Fibroblast of skin of back (primary cell): ENCODE results near the gene PITPNC1.
"Not testable (repeated sequence)": the region's sequence is repeated elsewhere in the genome, so short reads cannot be mapped to it uniquely, and the experiment has no call there.

ENCODE experiments used
- DNase-seq: peaks from one replicate; pipeline ENCODE4 v3.0.0-alpha.2; 2013

The PITPNC1 gene

GRCh38 chr17:67401106-67401505 is 24.0 kb downstream of the PITPNC1 start:
- DNase-seq: no peak

DNA sequence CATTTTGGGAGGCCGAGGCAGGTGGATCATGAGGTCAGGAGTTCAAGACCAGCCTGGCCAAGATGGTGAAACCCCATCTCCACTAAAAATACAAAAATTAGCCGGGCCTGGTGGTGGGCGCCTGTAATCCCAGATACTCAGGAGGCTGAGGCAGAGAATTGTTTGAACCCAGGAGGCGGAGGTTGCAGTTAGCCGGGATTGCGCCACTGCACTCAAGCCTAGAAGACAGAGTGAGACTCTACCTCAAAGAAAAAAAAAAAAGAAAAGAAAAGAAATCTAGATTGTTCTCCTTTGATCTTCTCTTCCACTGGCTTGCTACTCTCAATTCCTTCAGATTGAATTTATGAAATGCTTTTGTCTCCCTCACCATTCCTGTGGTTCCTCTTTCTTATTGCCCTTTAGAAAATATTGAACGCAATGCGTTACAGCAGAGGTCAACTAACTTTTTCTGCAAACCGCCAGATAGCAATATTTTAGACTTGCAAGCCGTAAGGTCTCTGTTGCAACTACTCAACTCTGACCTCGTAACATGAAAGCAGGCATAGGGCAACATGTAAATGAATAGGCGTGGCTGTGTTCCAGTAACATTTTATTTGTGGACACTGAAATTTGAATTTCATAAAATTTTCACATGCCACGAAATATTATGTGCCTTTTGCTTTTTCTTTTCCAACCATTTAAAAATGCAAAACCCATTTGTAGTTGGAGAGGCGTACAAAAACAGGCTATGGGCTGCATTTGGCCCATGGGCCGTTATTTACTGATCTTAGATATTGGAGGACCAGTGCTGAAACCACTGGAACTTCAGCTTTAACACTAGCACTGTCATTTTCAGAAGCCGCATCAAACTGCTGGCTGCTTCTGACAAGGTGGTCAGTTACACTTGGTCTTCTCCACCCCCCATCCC is 24.8 kb downstream of the PITPNC1 start:
- DNase-seq: no peak

- DNase-seq: no peak
Observed at GRCh38 chr17:67403065-67403464, 26.0 kb downstream of the PITPNC1 start.

DNA sequence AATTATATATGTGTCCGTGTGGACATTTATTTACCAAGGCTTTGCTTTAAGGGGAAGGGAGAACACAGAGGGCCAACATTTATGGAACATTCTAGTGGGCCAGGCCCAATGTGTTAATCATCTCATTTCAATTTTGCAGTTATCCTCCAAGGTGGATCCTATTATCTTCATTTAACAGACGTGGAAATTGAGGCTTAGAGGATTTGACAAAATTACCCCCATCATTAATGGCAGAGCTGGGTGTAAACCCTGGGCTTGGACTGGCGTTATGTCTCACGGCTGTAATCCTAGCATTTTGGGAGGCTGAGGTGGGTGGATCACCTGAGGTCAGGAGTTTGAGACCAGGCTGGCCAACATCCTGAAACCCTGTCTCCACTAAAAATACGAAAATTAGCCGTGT is 26.4 kb downstream of the PITPNC1 start:
- no peak for DNase-seq

- DNase-seq: not testable (repeated sequence)
Observed at GRCh38 chr17:67408455-67408830, 31.4 kb downstream of the PITPNC1 start.

- DNase-seq: no peak
Observed at GRCh38 chr17:67411397-67411796, 34.3 kb downstream of the PITPNC1 start.

GRCh38 chr17:67412032-67412431 is 35.0 kb downstream of the PITPNC1 start:
- DNase-seq: no peak

DNA sequence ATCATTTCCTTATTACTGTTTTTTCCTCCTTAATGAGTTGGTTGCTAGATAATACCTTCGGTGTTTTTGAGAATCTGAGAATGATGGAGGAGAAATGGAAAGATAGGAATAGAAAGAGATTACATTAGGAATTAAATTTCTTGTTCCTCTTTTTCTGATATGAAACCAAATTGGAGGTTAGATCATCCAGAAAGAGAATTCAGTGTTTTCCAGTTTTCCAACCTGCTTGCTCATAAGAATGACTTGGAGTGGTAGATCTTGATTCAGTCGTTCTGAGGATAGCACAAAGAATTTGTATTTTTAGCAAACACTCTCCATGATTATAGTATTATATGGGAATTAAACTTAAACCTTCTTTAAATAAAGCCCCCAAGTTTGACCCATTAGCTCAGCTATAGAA is 35.9 kb downstream of the PITPNC1 start:
- DNase-seq: no peak

DNA sequence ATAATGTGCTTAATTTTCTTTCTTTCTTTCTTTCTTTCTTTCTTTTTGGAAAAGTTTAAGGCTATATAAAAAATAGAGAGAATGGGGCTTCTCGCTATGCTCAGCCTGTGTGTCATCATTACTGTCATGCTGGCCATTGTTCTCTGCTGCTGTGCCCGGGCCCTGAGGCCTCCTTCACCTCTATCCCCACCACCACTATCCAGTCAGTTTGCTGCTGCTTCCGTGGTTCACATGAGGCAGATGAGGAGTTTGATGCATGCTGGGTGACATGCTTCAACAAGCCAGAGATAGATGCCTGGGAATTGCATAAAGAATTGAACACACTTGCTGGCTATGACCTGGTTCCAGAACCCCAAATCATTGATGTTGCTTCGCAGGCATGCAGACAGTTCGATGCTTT is 36.3 kb downstream of the PITPNC1 start:
- no peak for DNase-seq

DNA sequence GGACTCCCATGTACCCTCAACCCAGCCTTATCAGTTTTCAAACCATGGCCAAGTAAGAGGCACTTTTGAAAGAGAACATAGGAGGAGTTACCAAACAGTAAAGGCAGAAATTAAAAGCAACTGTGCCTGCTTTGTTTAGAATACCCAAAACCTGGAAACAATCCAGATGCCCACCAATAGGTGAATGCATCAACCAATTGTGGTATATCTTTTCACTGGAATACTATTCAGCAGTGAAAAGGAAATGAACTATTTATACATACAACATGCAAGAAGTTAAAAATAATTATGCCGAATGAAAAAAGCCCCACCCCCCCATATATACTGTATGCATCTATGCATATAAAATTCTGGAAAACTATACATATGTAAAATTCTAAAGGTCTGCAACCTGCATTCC is 37.0 kb downstream of the PITPNC1 start:
- no peak for DNase-seq

DNA sequence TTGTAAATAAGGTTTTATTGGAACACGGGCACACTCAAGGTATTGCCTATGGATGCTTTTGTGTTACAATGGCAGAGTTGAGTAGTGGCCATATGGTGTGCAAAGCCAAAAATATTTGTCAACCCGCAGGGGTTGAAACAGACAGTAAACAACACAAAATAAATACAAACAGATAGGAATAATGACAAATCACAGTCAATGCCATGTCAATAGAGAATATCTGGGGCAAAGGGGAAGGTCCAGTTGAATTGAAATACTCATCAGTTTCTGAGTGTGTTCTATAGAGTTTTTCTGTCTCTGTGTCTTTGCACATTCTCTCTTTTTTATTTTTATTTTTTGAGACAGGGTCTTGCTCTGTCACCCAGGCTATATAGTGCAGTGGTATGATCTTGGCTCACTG is 37.5 kb downstream of the PITPNC1 start:
- no peak for DNase-seq

- DNase-seq: no peak
Observed at GRCh38 chr17:67415291-67415690, 38.2 kb downstream of the PITPNC1 start.

GRCh38 chr17:67417507-67417906 is 40.4 kb downstream of the PITPNC1 start:
- DNase-seq: no peak

- DNase-seq: no peak
Observed at GRCh38 chr17:67420994-67421393, 43.9 kb downstream of the PITPNC1 start.

DNA sequence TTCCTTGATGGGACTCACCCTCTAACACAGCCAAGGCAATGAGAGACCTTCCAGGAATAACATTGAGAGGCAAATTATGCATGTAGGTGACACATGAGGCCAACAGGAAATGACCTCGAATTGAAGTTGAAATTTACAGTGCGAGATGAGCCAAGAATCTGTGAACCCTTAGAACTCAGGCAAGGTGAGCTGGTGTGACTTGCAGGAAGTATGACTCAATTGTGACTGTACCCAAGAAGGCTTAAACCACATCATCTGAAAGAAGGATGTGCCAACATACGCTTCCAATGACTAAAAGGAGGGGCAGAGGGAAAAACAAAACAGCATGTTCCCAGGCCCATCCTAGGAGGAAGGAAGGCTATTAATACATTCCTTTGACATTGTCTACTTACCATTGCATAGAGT is 44.8 kb downstream of the PITPNC1 start:
- peak; percentile 89 for DNase-seq

GRCh38 chr17:67422296-67422695 is 45.2 kb downstream of the PITPNC1 start:
- DNase-seq: not testable (repeated sequence)

- no peak for DNase-seq
Observed at GRCh38 chr17:67422897-67423296, 45.8 kb downstream of the PITPNC1 start.

- DNase-seq: no peak
Observed at GRCh38 chr17:67425571-67426160, 48.6 kb downstream of the PITPNC1 start.

DNA sequence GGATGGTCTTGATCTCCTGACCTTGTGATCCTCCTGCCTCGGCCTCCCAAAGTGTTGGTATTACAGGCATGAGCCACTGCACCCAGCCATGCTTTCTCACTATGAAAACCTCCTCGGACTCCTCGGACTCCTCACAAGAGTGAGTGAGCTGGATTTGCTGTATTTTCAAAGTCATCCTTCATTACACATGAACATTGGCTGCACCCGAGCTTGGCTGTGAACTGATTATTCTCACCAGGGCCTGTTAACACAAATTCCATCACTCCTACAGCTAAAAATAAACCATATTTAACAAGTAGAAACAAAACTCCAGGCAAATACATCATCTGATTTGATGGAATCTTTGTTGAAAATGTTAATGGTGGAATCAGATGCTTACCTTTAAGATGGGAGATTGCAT is 50.3 kb downstream of the PITPNC1 start:
- DNase-seq: no peak

DNA sequence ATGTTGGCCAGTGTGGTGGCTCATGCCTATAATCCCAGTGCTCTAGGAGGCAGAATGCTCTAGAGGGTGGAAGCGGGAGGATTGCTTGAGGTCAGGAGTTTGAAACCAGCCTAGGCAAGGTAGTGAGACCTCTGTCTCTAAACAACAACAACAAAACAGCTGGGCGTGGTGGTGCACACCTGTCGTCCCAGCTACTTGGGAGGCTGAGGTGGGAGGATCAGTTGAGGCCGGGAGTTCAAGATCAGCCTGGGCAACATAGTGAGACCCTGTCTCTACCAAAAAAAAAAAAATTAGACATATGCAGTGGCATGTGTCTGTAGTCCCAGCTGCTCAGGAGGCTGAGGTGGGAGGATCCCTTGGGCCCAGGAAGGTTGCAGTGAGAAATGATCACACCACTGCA is 53.4 kb downstream of the PITPNC1 start:
- DNase-seq: not testable (repeated sequence)

- peak; percentile 86 for DNase-seq
Observed at GRCh38 chr17:67431249-67432015, 54.4 kb downstream of the PITPNC1 start.

GRCh38 chr17:67433248-67433924 is 56.3 kb downstream of the PITPNC1 start:
- no peak for DNase-seq

DNA sequence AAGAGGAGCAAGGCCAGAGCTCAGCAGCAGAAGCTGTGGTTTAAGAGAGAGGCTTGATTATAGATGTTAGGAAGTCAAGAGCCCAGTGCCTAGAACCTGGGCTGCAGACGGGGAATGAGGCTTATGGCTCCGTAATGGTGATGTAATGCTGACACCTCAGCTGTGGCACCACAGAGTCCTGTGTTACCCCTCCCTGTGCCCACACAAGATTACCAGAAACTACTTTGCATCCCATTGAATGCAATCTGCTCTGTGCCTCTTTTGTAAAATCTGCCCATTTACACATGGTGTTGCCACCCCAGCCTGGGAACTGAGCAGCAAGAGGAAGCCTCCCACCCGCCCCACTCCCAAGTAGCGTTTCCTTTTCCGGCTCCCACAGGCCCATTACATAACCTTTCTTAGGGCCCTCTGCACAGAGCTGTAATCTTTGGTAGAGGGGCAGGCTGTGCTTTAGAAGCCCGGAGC is 57.0 kb downstream of the PITPNC1 start:
- no peak for DNase-seq
